NCI-H2081 (cell line): ENCODE results near the gene TJP3.
A peak's percentile ranks its signal among the peaks of the same experiment; 100 is the strongest.

Experiments used
- DNase-seq, 2 experiments: peaks; one replicate each; lab custom pipeline; 2025; lab: John Stamatoyannopoulos, UW

Gene TJP3

DNA sequence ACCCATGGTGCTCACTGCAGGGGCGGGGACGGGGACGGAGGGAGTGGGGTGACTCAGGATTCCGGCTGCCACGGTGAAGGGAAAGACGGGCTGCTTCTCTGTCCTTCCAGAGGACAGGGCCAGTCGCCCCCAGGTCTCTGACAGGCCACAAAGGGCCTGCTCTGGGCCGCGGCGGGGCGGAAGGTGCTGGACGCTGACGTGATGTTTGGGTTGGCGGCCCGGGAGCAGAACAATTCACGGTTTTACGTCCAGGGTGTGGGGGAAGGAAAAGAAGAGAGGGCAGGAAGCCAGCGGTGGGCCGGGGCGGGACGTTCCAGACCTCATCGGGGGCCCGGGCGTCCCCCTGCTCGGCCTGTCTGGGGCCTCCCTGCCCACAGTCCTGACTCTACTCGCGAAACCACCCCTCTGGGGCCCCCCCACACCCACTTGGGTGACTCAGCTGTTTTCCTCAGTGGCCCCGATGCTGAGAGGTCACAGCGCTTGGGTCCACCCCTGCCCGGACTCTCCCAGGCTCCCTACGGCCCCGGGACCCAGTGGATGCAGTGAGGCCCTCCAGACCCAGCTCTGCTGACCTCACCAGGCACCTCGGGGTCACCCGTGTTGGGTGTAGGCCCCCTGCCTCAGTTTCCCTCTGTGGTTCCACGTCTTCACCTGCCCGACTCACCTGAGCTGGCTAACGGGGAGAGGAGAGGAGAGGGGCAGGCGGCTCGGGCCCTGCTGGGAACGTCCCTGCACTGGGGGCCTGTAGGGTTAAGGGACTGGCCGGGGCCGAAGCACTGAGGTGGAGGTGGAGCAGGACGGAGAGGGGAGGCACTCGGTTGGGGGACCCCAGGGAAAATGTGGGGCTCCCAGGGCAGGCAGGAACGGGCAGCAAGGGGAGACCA is 37.1 kb upstream of the TJP3 start:
- no peak for DNase-seq

DNA sequence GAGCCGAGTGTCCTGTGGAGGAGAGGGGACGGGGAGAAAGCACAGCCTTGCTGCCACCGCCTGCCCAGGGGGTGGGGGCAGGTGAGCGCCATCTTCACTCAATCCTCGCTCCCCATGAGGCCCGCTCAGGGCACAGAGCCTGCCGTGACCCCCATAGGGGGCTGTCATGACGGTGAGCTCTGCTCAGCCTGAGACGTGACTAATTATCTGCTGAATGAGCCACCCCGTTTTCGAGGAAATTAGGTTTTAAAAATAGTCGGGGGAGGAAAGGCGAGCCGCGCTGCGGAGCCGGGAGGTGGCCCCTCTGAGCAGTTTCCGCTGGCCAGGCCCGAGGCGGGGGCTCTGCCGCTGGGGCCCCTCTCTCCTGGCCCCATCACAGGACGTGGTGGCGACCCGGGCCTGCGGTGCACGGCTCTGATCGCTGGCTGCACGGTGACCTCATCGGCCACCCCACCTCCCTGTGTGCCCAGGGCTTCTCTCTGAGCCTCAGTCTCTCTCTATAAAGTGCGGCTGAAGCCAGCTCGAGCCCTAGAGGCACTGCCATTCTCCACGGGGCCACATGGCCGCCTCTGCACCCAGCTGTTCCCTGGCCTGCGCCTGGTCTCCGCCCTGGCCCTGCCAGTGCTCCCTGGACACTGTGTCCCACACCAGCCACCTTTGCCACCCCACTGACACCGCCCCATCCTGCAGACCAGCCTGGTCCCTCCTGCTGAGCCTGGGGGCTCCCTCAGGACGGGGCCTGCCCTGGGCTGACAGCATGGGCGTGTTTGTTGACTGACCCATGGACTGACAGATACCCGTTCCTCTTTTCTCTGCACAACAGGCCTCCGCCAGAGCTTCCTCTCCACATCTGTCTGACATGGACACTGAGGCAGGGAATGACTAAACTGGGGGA is 36.3 kb upstream of the TJP3 start:
- DNase-seq = no peak

DNA sequence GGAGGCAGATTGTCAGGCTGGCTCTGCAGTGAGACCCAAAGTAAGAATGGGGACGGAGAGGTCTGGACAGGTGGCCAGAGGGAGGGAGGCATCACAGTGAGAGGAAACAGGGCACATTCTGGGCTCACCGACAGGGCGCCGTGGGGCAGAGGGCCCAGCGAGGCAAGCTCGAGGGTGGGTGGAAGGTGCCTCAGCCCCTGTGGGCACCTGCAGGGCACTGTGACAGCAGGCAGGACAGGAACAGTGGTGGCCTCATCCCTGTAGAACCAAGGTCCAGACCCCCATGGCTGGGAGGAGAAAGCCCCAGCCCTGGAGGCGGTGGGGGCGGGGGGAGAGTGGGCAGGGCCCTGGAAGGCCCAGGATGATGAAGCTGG is 35.6 kb upstream of the TJP3 start:
- no peak for DNase-seq

DNA sequence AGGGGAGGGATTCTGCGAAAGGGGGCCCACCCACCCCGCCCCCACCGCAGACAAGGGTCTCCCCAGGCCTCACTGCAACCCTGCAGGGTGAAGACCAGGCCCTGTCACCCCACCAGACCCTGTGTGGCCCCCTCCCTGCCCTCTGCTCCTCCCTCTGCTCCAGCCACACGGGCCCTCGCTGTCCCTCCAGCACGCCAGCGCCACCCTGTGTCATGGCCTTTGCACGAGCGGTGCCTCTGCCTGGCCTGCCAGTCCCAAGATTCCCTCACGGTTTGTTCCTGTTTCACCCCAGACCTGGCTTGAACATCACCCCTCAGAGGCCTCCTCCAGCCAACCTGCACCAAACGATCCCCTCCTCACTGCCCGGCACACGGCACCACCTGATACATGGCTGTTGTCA is 35.2 kb upstream of the TJP3 start:
- DNase-seq = no peak

DNA sequence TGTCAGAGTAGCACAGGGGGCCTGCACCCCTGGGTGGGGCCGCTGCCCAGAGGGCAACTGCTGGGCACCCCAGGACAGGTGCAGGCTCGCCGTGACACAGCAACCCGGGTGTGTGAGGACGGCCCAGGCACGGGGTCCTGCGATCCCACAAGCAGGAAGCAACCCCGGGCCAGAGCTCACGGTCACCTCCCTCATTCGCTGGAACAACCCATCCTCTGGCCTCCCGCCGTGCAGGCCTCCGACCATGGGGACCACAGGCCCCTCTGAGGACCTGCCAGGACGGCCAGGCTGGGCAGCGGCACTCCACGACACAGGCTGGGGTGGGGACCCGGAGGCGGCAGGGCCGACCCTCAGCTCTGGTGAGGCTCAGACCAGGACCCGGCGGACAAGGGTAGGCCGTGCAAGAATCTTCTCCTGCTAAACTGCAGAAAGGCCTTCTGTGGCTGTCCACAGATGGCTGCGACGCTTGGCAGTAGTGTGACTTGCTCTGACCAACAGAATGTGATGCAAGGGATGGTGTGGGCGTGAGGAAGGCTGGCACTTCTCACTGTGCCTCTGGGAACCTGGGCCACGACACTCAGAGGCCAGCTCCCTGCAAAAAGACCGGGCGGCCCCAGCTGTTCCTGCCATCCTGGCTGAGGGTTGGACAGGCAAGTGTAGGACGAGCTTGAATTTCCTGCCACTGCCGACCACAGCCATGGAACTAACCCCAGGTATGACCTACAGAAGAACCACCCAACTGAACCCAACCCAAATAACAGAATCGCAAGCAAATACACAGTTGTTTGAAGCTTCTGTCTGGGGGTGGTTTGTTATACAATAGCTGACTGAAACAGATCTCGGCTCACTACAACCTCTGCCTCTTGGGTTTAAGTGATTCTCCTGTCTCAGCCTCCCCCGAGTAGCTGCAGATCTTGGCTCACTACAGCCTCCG is 34.4 kb upstream of the TJP3 start:
- DNase-seq = no peak

DNA sequence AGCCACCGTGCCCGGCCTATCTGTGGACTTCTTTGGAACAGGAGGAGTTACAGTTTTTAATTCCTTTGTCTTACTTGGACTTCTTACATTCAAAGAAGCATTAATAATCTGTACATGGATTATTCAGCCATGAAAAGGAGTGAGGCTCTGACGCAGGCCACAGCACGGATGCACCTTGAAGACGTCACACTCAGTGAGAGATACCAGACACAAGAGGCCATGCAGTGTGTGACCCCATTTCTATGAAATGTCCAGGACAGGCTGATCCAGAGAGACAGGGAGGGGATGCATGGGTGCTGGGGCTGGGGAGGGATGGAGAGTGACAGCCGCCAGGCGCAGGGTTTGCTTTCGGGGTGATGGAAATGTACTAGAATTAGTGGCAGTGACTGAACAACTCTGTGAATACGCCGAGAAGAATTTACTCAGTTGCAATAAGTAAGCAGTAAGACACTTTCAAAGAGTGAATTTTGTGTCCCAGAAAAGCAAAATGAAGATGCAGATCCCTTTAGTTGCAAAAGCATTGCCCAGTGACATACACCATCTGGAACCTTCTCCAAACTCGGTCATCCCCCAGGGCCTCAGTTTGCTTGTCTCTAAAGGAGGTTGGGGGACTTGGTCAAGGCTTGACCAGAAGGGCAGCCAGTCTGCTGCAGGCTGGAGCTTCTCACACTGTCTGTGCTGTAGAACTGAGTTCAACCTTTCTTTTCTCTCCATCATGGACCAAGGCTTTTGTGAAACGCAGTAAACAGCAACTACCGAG is 33.2 kb upstream of the TJP3 start:
- DNase-seq = no peak

DNA sequence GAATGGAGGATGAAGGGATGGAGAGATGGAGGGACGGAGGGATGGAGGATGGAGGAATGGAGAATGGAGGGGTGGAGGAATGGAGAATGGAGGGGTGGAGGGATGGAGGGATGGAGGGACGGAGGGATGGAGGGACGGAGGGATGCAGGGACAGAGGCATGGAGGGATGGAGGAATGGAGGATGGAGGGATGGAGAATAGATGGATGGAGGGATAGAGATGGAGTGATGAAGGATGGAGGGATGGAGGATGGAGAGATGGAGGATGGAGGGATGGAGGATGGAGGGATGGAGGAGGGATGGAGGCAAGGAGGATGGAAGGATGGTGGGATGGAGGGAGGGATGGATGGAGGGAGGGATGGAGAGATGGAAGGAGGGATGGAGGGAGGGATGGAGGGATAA is 30.0 kb upstream of the TJP3 start:
- no peak for DNase-seq

DNA sequence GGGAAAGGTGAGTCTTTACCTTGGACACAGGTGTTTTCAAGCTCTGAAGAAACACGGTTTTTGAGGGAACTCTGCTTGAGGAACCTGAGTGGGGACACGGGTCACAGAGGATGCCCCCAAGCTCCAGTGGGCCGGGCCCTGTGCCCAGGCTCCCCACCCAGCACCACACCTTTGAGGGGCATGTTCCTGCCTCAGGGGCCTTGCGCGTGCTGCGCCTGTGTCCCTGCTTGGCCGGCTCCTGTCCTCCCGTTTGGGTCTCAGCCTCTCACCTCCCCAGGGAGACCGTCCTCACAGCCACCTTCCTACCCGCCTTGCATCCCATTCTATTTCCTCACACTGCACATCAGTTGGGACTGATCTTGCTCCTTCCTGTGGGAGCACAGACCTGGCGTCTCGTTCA is 29.0 kb upstream of the TJP3 start:
- no peak for DNase-seq

DNA sequence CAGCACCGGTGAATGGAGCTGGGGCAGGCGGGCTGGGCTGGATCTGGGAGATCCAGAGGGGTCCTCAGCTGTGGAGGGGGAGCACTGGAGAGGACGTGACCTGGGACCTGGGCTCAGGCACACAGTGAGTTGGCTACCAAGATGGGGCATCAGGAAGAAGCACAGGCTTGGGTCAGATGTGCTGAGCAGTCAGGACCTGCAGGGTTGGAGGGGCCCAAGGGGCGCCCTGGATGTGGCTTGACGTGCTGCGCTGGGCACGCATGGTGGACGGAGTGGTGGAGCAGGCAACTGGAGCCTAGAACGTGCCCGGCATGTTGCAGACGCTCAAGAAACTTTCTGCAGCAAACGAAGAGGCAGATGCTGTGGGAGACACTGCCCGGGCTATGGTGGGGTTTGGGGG is 28.6 kb upstream of the TJP3 start:
- no peak for DNase-seq

DNA sequence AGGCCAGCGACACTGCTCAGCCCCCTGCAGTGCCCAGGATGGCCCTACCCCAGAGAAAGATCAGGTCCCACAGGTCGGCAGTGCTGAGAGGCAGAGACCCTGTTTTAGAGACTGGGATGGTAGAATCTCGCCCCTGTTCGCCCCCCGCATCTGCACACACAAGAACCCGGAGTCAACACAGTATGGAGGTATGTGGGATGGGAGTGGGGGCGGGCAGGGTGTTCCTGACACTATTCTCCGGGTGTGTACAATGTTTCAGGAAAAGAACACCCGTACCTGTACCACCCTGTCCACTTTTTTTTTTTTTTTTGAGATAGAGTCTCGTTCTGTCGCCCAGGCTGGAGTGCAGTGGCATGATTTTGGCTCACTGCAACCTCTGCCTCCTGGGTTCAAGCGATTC is 27.2 kb upstream of the TJP3 start:
- no peak for DNase-seq

DNA sequence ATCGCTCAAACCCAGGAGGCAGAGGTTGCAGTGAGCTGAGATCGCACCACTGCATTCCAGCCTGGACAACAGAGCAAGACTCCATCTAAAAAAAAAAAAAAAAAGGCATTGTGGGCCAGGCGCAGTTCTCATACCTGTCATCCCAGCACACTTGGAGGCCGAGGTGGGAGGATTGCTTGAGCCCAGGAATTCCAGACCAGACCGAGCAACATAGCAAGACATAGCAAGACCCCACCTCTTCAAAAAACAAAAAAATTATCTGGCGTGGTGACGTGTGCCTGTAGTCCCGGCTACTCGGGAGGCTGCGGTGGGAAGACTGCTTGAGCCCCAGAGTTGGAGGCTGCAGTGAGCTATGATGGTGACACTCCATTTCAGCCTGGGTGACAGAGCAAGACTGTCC is 25.9 kb upstream of the TJP3 start:
- DNase-seq = no peak

DNA sequence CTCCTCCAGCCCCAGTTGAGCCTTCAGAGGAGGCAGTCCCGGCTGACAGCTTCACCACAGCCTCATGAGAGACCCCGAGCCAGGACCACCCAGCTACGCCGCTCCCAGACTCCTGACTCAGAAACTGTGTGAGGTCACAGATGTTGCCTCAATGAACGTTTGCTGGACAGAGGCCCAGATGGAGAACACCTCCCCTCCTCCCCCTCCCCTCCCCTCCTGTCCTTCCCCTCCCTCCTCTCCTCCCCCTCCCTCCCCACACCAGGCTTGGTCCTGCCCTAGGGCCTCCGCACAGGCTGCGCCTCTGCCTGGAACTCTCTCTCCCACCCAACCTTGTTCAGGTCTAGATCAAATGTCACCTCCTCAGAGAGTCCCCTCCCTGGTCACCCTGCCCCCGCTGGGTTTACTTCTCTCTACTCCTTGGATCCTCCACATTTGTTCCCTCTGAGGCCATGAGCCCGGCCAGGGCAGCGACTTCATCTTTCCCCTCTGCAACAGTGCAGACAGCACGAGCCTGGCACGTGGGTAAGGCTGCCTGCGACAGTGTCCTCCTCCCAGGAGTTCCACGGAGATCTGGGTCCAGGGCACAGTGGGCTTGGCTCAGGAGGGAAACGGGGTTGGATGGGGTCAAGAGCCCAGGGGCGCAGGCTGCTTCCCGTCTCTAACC is 25.3 kb upstream of the TJP3 start:
- DNase-seq = no peak

DNA sequence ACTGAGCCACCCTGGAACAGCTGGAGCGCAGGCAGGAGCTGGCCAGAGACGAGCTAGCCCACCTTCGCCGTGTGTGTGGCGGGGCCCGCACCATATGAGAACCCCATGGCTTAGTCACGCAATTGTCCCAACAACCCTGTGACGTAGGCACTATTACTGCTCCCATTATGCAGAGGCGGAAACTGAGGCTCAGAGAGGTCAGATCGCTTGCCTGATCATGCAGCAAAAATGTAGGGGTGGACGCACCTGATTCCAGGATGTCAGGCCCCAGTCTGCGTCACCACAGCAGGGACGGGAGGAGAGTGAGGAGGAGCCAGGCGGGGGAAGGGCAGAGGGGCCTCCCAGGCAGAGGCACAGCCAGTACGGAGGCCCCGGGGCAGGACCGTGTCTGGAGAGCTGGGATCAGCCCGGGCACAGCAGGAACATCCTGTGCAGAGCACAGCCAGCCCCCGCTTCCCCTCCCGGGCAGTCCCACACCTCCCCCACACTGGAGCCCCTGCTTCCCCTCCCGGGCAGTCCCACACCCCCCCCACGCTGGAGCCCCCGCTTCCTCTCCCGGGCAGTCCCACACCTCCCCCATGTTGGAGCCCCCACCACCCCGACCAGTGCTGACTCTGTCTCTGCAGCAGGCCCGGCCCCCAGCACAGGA is 24.7 kb upstream of the TJP3 start:
- DNase-seq = peak; percentile 44 to 54

DNA sequence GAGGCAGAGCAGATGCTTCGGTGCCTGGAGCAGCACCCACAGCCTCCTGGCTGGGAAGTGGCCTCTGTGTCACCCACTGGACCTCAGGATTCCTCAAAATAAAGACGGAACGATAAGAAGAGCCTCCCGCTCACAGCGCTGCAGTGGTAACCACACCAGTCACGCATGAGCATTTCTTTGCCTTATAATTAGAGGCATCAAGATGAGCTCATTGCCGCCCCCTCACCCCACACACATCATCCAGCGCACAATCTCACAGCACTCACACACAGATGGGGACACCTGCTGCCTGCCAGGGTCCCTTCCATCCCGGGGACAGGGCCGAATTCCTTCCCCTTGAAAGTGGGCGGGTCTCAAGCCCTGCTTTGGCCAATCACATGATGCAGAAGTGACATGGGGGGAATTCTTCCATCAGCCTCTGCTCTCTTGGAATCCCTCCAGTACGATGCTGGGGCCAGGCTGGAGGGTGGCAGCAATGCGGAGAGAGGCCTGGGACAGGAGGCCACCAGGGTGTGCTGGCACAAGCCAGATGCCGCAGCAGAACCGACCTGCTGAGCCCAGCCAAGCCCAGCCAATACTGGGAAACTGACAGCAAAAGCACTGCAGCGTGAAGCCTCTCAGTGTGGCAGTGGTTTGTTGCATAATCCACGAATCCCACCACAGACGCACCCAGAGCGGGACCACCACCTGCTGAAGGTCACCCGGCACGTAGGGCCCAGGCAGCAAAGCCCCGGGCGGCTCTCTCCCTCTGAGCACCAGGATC is 23.9 kb upstream of the TJP3 start:
- peak in 1 of 2 experiments; percentile 41 for DNase-seq

DNA sequence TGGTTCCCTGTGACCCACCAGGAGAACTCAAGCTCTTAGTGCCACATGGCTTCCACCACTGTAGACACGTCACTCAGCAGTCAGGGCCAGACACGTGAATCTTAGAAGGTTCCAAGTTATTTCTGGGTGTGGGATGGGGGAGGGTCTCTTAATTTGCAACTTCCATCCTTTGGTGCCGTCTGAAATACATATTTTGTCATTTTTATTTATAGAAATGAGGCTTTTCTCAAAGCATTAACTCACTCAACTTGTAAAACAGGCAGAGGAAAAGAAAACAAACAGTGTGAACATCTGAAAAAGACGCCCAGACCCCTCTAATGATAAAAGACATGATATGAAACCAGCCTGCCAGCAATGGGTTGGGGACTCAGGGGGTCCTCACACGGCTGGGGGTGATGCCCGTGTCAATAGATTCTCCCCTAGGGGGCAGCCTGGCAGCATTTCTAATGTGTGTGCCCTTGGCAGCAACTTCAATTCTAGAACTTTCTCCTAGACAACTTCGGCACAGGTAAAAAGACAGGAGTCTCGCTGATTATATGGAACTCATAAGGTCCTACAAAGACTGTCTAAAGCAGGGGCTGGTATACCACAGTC is 23.3 kb upstream of the TJP3 start:
- DNase-seq = no peak

DNA sequence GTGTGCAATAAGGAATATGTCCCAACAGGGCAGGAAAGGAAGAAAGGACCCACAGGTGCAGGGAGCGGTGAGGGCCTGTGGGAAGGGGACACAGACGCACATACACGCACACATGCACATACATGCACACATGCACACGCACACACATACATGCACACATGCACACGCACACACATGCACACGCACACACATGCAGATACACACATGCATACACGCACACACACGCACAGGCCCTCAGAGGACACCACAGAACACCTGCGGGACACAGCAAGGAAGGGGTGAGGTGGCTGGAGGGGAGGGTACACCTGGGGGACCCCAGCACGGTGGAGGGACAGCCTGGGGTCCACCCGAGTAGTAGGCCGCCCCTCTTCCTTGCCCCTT is 20.8 kb upstream of the TJP3 start:
- DNase-seq = no peak

DNA sequence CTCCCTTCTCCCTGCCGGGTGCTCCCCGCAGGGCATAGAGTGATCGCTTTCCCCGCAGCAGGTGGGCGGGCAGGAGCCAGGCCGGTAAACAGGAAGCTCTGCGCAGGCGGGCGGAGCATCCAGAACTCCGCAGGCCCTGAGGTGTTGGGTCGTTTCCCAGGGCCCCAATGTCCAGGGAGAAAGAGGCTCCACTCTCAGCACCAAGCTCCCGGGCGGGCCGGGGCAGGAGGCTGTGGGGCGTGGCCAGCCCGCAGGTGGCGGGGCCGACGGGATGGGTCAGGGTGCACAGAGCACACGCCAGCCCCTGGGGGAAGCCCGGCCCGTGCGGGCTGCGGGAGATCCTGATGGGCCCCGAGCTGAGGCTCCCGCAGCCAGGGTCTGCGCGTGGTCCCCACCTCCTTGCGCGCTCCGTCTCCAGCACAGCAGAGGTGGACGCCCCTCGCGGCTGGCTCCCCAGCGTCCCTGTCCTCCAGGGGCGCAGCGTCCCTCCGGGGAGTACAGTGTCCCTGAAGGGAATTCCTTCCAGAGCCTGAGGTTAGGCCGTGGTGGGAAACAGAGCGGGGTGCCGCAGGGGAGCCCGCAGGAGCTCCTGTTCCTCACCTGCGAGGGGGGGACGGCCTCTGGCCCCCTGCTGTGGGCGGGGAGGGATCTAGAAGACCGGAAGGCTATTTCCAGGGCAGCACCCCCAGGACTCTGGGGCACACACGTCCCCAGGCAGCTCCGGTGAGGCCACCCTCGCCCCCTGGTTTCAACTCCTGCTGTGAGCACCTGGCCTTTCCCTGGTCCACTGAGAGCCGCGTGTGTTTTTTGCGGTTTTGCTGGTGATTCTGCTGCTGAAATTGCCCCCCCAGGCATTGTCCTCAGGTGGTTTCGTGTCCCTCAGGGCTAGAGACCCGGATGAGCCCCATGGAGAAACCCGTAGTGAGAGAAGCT is 20.1 kb upstream of the TJP3 start:
- DNase-seq = peak in 1 of 2 experiments; percentile 74
